MV-4-11 (cell line): ENCODE results near the gene ISG15.
A peak's percentile ranks its signal among the peaks of the same experiment; 100 is the strongest.
"Not testable (repeated sequence)": the region's sequence is repeated elsewhere in the genome, so short reads cannot be mapped to it uniquely, and the experiment has no call there.

ENCODE experiments used
- DNase-seq: peaks from one replicate; lab custom pipeline; 2025; lab: John Stamatoyannopoulos, UW

Gene ISG15

GRCh38 chr1:1046767-1047166 is 33.5 kb downstream of the ISG15 start:
- no peak for DNase-seq

GRCh38 chr1:1047407-1047806 is 34.1 kb downstream of the ISG15 start:
- DNase-seq = no peak

- DNase-seq = no peak
Measured at GRCh38 chr1:1047963-1048362, 34.7 kb downstream of the ISG15 start.

GRCh38 chr1:1048765-1049164 is 35.5 kb downstream of the ISG15 start:
- no peak for DNase-seq

- DNase-seq = no peak
Measured at GRCh38 chr1:1049318-1050165, 36.2 kb downstream of the ISG15 start.

- DNase-seq = no peak
Measured at GRCh38 chr1:1050577-1051052, 37.3 kb downstream of the ISG15 start.

- DNase-seq = no peak
Measured at GRCh38 chr1:1051127-1051810, 38.0 kb downstream of the ISG15 start.

- DNase-seq = no peak
Measured at GRCh38 chr1:1052003-1052840, 38.9 kb downstream of the ISG15 start.

GRCh38 chr1:1053022-1053421 is 39.7 kb downstream of the ISG15 start:
- no peak for DNase-seq

- no peak for DNase-seq
Measured at GRCh38 chr1:1053682-1054081, 40.4 kb downstream of the ISG15 start.

- DNase-seq = no peak
Measured at GRCh38 chr1:1054099-1054700, 40.9 kb downstream of the ISG15 start.

GRCh38 chr1:1054971-1055370 is 41.7 kb downstream of the ISG15 start:
- DNase-seq = no peak

GRCh38 chr1:1055841-1056736 is 42.8 kb downstream of the ISG15 start:
- DNase-seq = no peak

GRCh38 chr1:1057769-1058087 is 44.4 kb downstream of the ISG15 start:
- not testable (repeated sequence) for DNase-seq

- DNase-seq = no peak
Measured at GRCh38 chr1:1058088-1058905, 45.0 kb downstream of the ISG15 start.

- no peak for DNase-seq
Measured at GRCh38 chr1:1058921-1059493, 45.7 kb downstream of the ISG15 start.

GRCh38 chr1:1059494-1060280 is 46.4 kb downstream of the ISG15 start:
- DNase-seq = peak; percentile 67

- no peak for DNase-seq
Measured at GRCh38 chr1:1060281-1061000, 47.1 kb downstream of the ISG15 start.
